GM19043 (cell line): ENCODE data around the gene ZBTB11.
"Not testable (repeated sequence)": the region's sequence is repeated elsewhere in the genome, so short reads cannot be mapped to it uniquely, and the experiment has no call there.

Source experiments
- ATAC-seq: cut with Tn5 transposase; IDR thresholded peaks from one replicate; pipeline ENCODE4 v1.9.1; 2021; ENCODE audit warnings: low read depth; ENCODE audit not compliant: unreplicated experiment

ZBTB11 gene

GRCh38 chr3:101624857-101625256 is 52.1 kb downstream of the ZBTB11 start:
- no peak for ATAC-seq

- ATAC-seq, result no peak
Observed at GRCh38 chr3:101623656-101624055, 53.3 kb downstream of the ZBTB11 start.

- ATAC-seq, result no peak
Observed at GRCh38 chr3:101619734-101620133, 57.2 kb downstream of the ZBTB11 start.

- ATAC-seq, result no peak
Observed at GRCh38 chr3:101618726-101619125, 58.2 kb downstream of the ZBTB11 start.

- ATAC-seq, result no peak
Observed at GRCh38 chr3:101617478-101617877, 59.5 kb downstream of the ZBTB11 start.

- ATAC-seq, result no peak
Observed at GRCh38 chr3:101615525-101615924, 61.4 kb downstream of the ZBTB11 start.

- not testable (repeated sequence) for ATAC-seq
Observed at GRCh38 chr3:101613014-101613413, 63.9 kb downstream of the ZBTB11 start.

- no peak for ATAC-seq
Observed at GRCh38 chr3:101611023-101611422, 65.9 kb downstream of the ZBTB11 start.

- not testable (repeated sequence) for ATAC-seq
Observed at GRCh38 chr3:101605398-101605797, 71.5 kb downstream of the ZBTB11 start.

- no peak for ATAC-seq
Observed at GRCh38 chr3:101603184-101603583, 73.7 kb downstream of the ZBTB11 start.

- no peak for ATAC-seq
Observed at GRCh38 chr3:101602731-101603130, 74.2 kb downstream of the ZBTB11 start.
